ENCODE measurements around the gene NSRP1.
"Not testable (repeated sequence)": the region's sequence is repeated elsewhere in the genome, so short reads cannot be mapped to it uniquely, and the experiment has no call there.

Gene NSRP1

GRCh38 chr17:30217054-30217453 lies 100.4 kb downstream of the NSRP1 start:
- H3K4me3 ChIP-seq (ENCODE audit: low read length) = no peak overlapping the region
- no peak for TF ChIP-seq ZNF274 (IDR thresholded peaks at IDR 0.05; ENCODE audit: low read depth, low read length)

GRCh38 chr17:30217746-30218245 lies 101.2 kb downstream of the NSRP1 start:
- TF ChIP-seq ZNF274 (IDR thresholded peaks at IDR 0.05; ENCODE audit: low read depth, low read length) = no peak
- no peak overlapping the region for H3K4me3 ChIP-seq (ENCODE audit: low read length)

- no peak overlapping the region for H3K4me3 ChIP-seq (ENCODE audit: low read length)
- no peak for TF ChIP-seq ZNF274 (IDR thresholded peaks at IDR 0.05; ENCODE audit: low read depth, low read length)
These were observed 102.2 kb downstream of the NSRP1 start for GRCh38 chr17:30218799-30219198.

- H3K4me3 ChIP-seq (ENCODE audit: low read length) = no peak overlapping the region
- no peak for TF ChIP-seq ZNF274 (IDR thresholded peaks at IDR 0.05; ENCODE audit: low read depth, low read length)
These were observed 102.7 kb downstream of the NSRP1 start for GRCh38 chr17:30219315-30219714.

GRCh38 chr17:30219833-30220232 lies 103.2 kb downstream of the NSRP1 start:
- no peak overlapping the region for H3K4me3 ChIP-seq (ENCODE audit: low read length)
- TF ChIP-seq ZNF274 (IDR thresholded peaks at IDR 0.05; ENCODE audit: low read depth, low read length) = no peak

- no peak overlapping the region for H3K4me3 ChIP-seq (ENCODE audit: low read length)
- no peak for TF ChIP-seq ZNF274 (IDR thresholded peaks at IDR 0.05; ENCODE audit: low read depth, low read length)
These were observed 103.8 kb downstream of the NSRP1 start for GRCh38 chr17:30220414-30220813.

GRCh38 chr17:30221346-30221745 lies 104.7 kb downstream of the NSRP1 start:
- no peak for TF ChIP-seq ZNF274 (IDR thresholded peaks at IDR 0.05; ENCODE audit: low read depth, low read length)
- no peak overlapping the region for H3K4me3 ChIP-seq (ENCODE audit: low read length)

GRCh38 chr17:30222251-30222650 lies 105.6 kb downstream of the NSRP1 start:
- no peak for TF ChIP-seq ZNF274 (IDR thresholded peaks at IDR 0.05; ENCODE audit: low read depth, low read length)

GRCh38 chr17:30222721-30223175 lies 106.1 kb downstream of the NSRP1 start:
- H3K4me3 ChIP-seq (ENCODE audit: low read length) = no peak overlapping the region
- no peak for TF ChIP-seq ZNF274 (IDR thresholded peaks at IDR 0.05; ENCODE audit: low read depth, low read length)

More at GRCh38 chr17:30222251-30222650, 105.6 kb downstream of the NSRP1 start:
- H3K4me3 ChIP-seq (ENCODE audit: low read length) = no peak overlapping the region

GRCh38 chr17:30224419-30224960 lies 107.9 kb downstream of the NSRP1 start:
- no peak overlapping the region for H3K4me3 ChIP-seq (ENCODE audit: low read length)
- TF ChIP-seq ZNF274 (IDR thresholded peaks at IDR 0.05; ENCODE audit: low read depth, low read length) = no peak

- H3K4me3 ChIP-seq (ENCODE audit: low read length) = no peak overlapping the region
- TF ChIP-seq ZNF274 (IDR thresholded peaks at IDR 0.05; ENCODE audit: low read depth, low read length) = no peak
These were observed 108.5 kb downstream of the NSRP1 start for GRCh38 chr17:30225112-30225511.

- no peak for TF ChIP-seq ZNF274 (IDR thresholded peaks at IDR 0.05; ENCODE audit: low read depth, low read length)
- no peak overlapping the region for H3K4me3 ChIP-seq (ENCODE audit: low read length)
These were observed 109.4 kb downstream of the NSRP1 start for GRCh38 chr17:30225919-30226553.

GRCh38 chr17:30226878-30227277 lies 110.3 kb downstream of the NSRP1 start:
- no peak for TF ChIP-seq ZNF274 (IDR thresholded peaks at IDR 0.05; ENCODE audit: low read depth, low read length)
- no peak overlapping the region for H3K4me3 ChIP-seq (ENCODE audit: low read length)

GRCh38 chr17:30228011-30228410 lies 111.4 kb downstream of the NSRP1 start:
- no peak overlapping the region for H3K4me3 ChIP-seq (ENCODE audit: low read length)
- no peak for TF ChIP-seq ZNF274 (IDR thresholded peaks at IDR 0.05; ENCODE audit: low read depth, low read length)

- no peak overlapping the region for H3K4me3 ChIP-seq (ENCODE audit: low read length)
- TF ChIP-seq ZNF274 (IDR thresholded peaks at IDR 0.05; ENCODE audit: low read depth, low read length) = no peak
These were observed 112.4 kb downstream of the NSRP1 start for GRCh38 chr17:30229012-30229411.

GRCh38 chr17:30230009-30230408 lies 113.4 kb downstream of the NSRP1 start:
- not testable (repeated sequence) for H3K4me3 ChIP-seq (ENCODE audit: low read length)
